HEK293 (cell line): ENCODE measurements around the gene PPP2R3C.

Source experiments
- CTCF ChIP-seq: fragments of 450-650 bp; formaldehyde crosslinking; IDR thresholded peaks from 2 replicates; pipeline ENCODE4 v1.5.1; 2016; ENCODE audit warnings: missing biosample characterization, missing genetic modification characterization
- FEZF1 ChIP-seq: fragments of 450-650 bp; formaldehyde crosslinking; IDR thresholded peaks from 2 replicates; pipeline ENCODE4 v1.5.1; 2016; ENCODE audit warnings: missing biosample characterization, missing genetic modification characterization
- KLF16 ChIP-seq: fragments of 450-650 bp; formaldehyde crosslinking; IDR thresholded peaks from 2 replicates; pipeline ENCODE4 v1.5.1; 2017; ENCODE audit warnings: missing biosample characterization, missing genetic modification characterization
- ZBTB11 ChIP-seq: fragments of 450-650 bp; formaldehyde crosslinking; conservative IDR thresholded peaks from 2 replicates; pipeline ENCODE4 v1.5.1; 2016; ENCODE audit warnings: low read depth, missing biosample characterization, missing genetic modification characterization
- ZBTB49 ChIP-seq: fragments of 450-650 bp; formaldehyde crosslinking; IDR thresholded peaks from 2 replicates; pipeline ENCODE4 v1.5.1; 2016; ENCODE audit warnings: missing biosample characterization, missing genetic modification characterization, low read depth
- ZBTB7A ChIP-seq: fragments of 450-650 bp; formaldehyde crosslinking; IDR thresholded peaks from 2 replicates; pipeline ENCODE4 v1.5.1; 2016; ENCODE audit warnings: low read depth, missing biosample characterization, missing genetic modification characterization
- ZBTB8A ChIP-seq: fragments of 450-650 bp; formaldehyde crosslinking; IDR thresholded peaks from 2 replicates; pipeline ENCODE4 v1.5.1; 2016; ENCODE audit warnings: missing biosample characterization, missing genetic modification characterization
- ZNF157 ChIP-seq: fragments of 450-650 bp; formaldehyde crosslinking; IDR thresholded peaks from 2 replicates; pipeline ENCODE4 v1.5.1; 2016; ENCODE audit warnings: missing biosample characterization, missing genetic modification characterization
- ZNF280D ChIP-seq: fragments of 450-650 bp; formaldehyde crosslinking; IDR thresholded peaks from 2 replicates; pipeline ENCODE4 v1.5.1; 2016; ENCODE audit warnings: missing biosample characterization, missing genetic modification characterization
- ZNF362 ChIP-seq: fragments of 450-650 bp; formaldehyde crosslinking; IDR thresholded peaks from 2 replicates; pipeline ENCODE4 v1.5.1; 2016; ENCODE audit warnings: missing biosample characterization, missing genetic modification characterization
- ZNF426 ChIP-seq: fragments of 450-650 bp; formaldehyde crosslinking; IDR thresholded peaks from 2 replicates; pipeline ENCODE4 v1.5.1; 2017; ENCODE audit warnings: missing biosample characterization, missing genetic modification characterization, mild to moderate bottlenecking, inconsistent platforms, moderate library complexity
- ZNF488 ChIP-seq: fragments of 450-650 bp; formaldehyde crosslinking; IDR thresholded peaks from 2 replicates; pipeline ENCODE4 v1.5.1; 2016; ENCODE audit warnings: missing biosample characterization, missing genetic modification characterization
- ZNF518A ChIP-seq: fragments of 450-650 bp; formaldehyde crosslinking; conservative IDR thresholded peaks from 2 replicates; pipeline ENCODE4 v1.5.1; 2016; ENCODE audit warnings: low read depth, missing biosample characterization, missing genetic modification characterization

GRCh38 chr14:35144029-35144428 is 22.2 kb upstream of the PPP2R3C start:
- TF ChIP-seq CTCF (no peak), ZNF426 (tag by site-specific recombination) (no peak), ZBTB11 (no peak), KLF16 (tag by site-specific recombination) (no peak), ZBTB7A (tag by site-specific recombination) (no peak), ZBTB8A (no peak), ZNF280D (tag by site-specific recombination) (no peak), ZNF362 (tag by site-specific recombination) (no peak), ZBTB49 (no peak), ZNF518A (tag by site-specific recombination) (no peak), ZNF157 (tag by site-specific recombination) (no peak), ZNF488 (no peak), FEZF1 (no peak)
